Activated T-cell treated with anti-CD3 and anti-CD28 coated beads for 1 hour (primary cell): ENCODE data around the gene TMEM87A.

Source experiments
- DNase-seq: peaks from one replicate; pipeline ENCODE4 v3.0.0-alpha.2; 2020; ENCODE audit warnings: low read depth

The TMEM87A gene

GRCh38 chr15:42202653-42203052 is 70.6 kb downstream of the TMEM87A start:
- DNase-seq: no peak

- no peak for DNase-seq
These were observed 71.4 kb downstream of the TMEM87A start for GRCh38 chr15:42201801-42202200.

- DNase-seq: no peak
These were observed 74.1 kb downstream of the TMEM87A start for GRCh38 chr15:42199126-42199525.

- no peak for DNase-seq
These were observed 74.7 kb downstream of the TMEM87A start for GRCh38 chr15:42198516-42198915.

- no peak for DNase-seq
These were observed 78.7 kb downstream of the TMEM87A start for GRCh38 chr15:42194513-42194912.

GRCh38 chr15:42193383-42193782 is 79.8 kb downstream of the TMEM87A start:
- no peak for DNase-seq

- no peak for DNase-seq
These were observed 81.5 kb downstream of the TMEM87A start for GRCh38 chr15:42191610-42192346.

- no peak for DNase-seq
These were observed 82.9 kb downstream of the TMEM87A start for GRCh38 chr15:42190370-42190769.

GRCh38 chr15:42185801-42186200 is 87.4 kb downstream of the TMEM87A start:
- DNase-seq: no peak

- DNase-seq: no peak
These were observed 88.5 kb downstream of the TMEM87A start for GRCh38 chr15:42184736-42185135.

- no peak for DNase-seq
These were observed 88.9 kb downstream of the TMEM87A start for GRCh38 chr15:42184296-42184695.

- DNase-seq: no peak
These were observed 90.3 kb downstream of the TMEM87A start for GRCh38 chr15:42182961-42183360.

GRCh38 chr15:42182328-42182886 is 90.8 kb downstream of the TMEM87A start:
- DNase-seq: no peak

- DNase-seq: no peak
These were observed 95.2 kb downstream of the TMEM87A start for GRCh38 chr15:42178056-42178455.

- no peak for DNase-seq
These were observed 97.6 kb downstream of the TMEM87A start for GRCh38 chr15:42175671-42176070.

- DNase-seq: no peak
These were observed 100.8 kb downstream of the TMEM87A start for GRCh38 chr15:42172475-42172874.

- DNase-seq: no peak
These were observed 101.4 kb downstream of the TMEM87A start for GRCh38 chr15:42171795-42172194.

- DNase-seq: no peak
These were observed 102.1 kb downstream of the TMEM87A start for GRCh38 chr15:42171122-42171521.

- DNase-seq: no peak
These were observed 106.8 kb downstream of the TMEM87A start for GRCh38 chr15:42166225-42166940.

GRCh38 chr15:42165106-42165505 is 108.1 kb downstream of the TMEM87A start:
- DNase-seq: no peak

- no peak for DNase-seq
These were observed 109.2 kb downstream of the TMEM87A start for GRCh38 chr15:42163947-42164550.

- DNase-seq: no peak
These were observed 109.9 kb downstream of the TMEM87A start for GRCh38 chr15:42163291-42163690.
